ENCODE measurements around the gene SH3BGR.

SH3BGR gene

GRCh38 chr21:39447264-39447663 lies 4.5 kb upstream of the SH3BGR start:
- POLR2A ChIA-PET = no interaction called here

GRCh38 chr21:39452207-39452969 lies 618 bp downstream of the SH3BGR start:
- Histone ChIP-seq H3K27me3 (replicated peaks in 2 of 5; ENCODE audit: control insufficient read depth in 4 of 5, insufficient read depth in 5 of 5, low read length in 4 of 5) (no peaks in the 10 kb centered on the region), H3K9me3 (ENCODE audit: control extremely low read depth in 1 of 5, control insufficient read depth in 4 of 5, insufficient read depth in 2 of 5, low read depth in 1 of 5, low read length in 4 of 5) (no peaks in the 10 kb centered on the region), H3K4me1 (ENCODE audit: control extremely low read depth in 1 of 4, control insufficient read depth in 4 of 4, insufficient read depth in 4 of 4, low read length in 3 of 4) (no peaks in the 10 kb centered on the region), H3K4me3 (ENCODE audit: control insufficient read depth in 1 of 7, extremely low read depth in 1 of 7, insufficient read depth in 4 of 7, low read depth in 2 of 7, low read length in 6 of 7) (no peak overlapping the region), H3K36me3 (ENCODE audit: control insufficient read depth in 4 of 4, insufficient read depth in 4 of 4, low read length in 3 of 4) (no peaks in the 10 kb centered on the region), H3K27ac (ENCODE audit: insufficient read depth in 1 of 2, low read depth in 1 of 2, low read length in 2 of 2, poor library complexity in 1 of 2, severe bottlenecking in 2 of 2) (no peak overlapping the region)
- CTCF ChIA-PET = interaction anchor here (1.7 kb wide), 1 partner anchor 8 kb away, joined by 5 read pairs; no protein-coding TSS in a partner anchor
- no peak for DNase-seq
- POLR2A ChIA-PET = no interaction called here
- WGBS (ENCODE audit: insufficient coverage) = 96% methylated on average over 9 of the region's 10 CpGs

More at GRCh38 chr21:39447264-39447663, 4.5 kb upstream of the SH3BGR start:
- Histone ChIP-seq H3K4me1 (ENCODE audit: control extremely low read depth in 1 of 4, control insufficient read depth in 4 of 4, insufficient read depth in 4 of 4, low read length in 3 of 4) (peaks cover 0 to 18% (median 12%) of the 10 kb centered on the region in 4 experiments), H3K9me3 (ENCODE audit: control extremely low read depth in 1 of 5, control insufficient read depth in 4 of 5, insufficient read depth in 2 of 5, low read depth in 1 of 5, low read length in 4 of 5) (no peaks in the 10 kb centered on the region), H3K27ac (ENCODE audit: insufficient read depth in 1 of 2, low read depth in 1 of 2, low read length in 2 of 2, poor library complexity in 1 of 2, severe bottlenecking in 2 of 2) (no peak overlapping the region), H3K36me3 (ENCODE audit: control insufficient read depth in 4 of 4, insufficient read depth in 4 of 4, low read length in 3 of 4) (no peaks in the 10 kb centered on the region), H3K27me3 (replicated peaks in 2 of 5; ENCODE audit: control insufficient read depth in 4 of 5, insufficient read depth in 5 of 5, low read length in 4 of 5) (no peaks in the 10 kb centered on the region), H3K4me3 (ENCODE audit: control insufficient read depth in 1 of 7, extremely low read depth in 1 of 7, insufficient read depth in 4 of 7, low read depth in 2 of 7, low read length in 6 of 7) (no peak overlapping the region)
- DNase-seq = no peak
- CTCF ChIA-PET = no interaction called here
- 94% methylated on average over 5 of the region's 7 CpGs for WGBS (ENCODE audit: insufficient coverage)

DNA sequence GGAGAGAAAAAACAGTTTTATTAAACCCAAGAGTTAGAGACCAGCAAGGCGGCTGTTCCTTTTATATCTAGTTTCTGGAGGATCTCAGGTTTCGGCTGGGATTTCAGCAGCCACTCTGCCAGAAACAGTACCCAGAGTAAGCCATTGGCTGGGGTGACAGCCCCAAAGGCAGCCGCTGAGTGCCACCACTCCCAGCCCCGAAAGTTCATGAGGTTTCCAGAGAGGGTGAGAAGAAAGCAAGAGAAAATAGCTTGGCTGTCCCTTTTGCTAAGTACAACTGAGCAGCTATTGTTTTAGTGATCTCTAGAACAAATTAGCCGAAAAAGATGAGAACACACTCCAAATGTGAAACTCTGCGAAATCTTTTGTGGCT lies 1.2 kb downstream of the SH3BGR start:
- Histone ChIP-seq H3K36me3 (ENCODE audit: control insufficient read depth in 4 of 4, insufficient read depth in 4 of 4, low read length in 3 of 4) (no peaks in the 10 kb centered on the region), H3K4me3 (ENCODE audit: control insufficient read depth in 1 of 7, extremely low read depth in 1 of 7, insufficient read depth in 4 of 7, low read depth in 2 of 7, low read length in 6 of 7) (no peak overlapping the region), H3K27ac (ENCODE audit: insufficient read depth in 1 of 2, low read depth in 1 of 2, low read length in 2 of 2, poor library complexity in 1 of 2, severe bottlenecking in 2 of 2) (no peak overlapping the region), H3K4me1 (ENCODE audit: control extremely low read depth in 1 of 4, control insufficient read depth in 4 of 4, insufficient read depth in 4 of 4, low read length in 3 of 4) (no peaks in the 10 kb centered on the region), H3K9me3 (ENCODE audit: control extremely low read depth in 1 of 5, control insufficient read depth in 4 of 5, insufficient read depth in 2 of 5, low read depth in 1 of 5, low read length in 4 of 5) (no peaks in the 10 kb centered on the region), H3K27me3 (replicated peaks in 2 of 5; ENCODE audit: control insufficient read depth in 4 of 5, insufficient read depth in 5 of 5, low read length in 4 of 5) (no peaks in the 10 kb centered on the region)
- 98% methylated on average over 6 of the region's 6 CpGs for WGBS (ENCODE audit: insufficient coverage)
- ChIA-PET POLR2A (no interaction called here), CTCF (interaction anchor here (1.7 kb wide), 1 partner anchor 9 kb away, joined by 5 read pairs; no protein-coding TSS in a partner anchor)
- no peak for DNase-seq

DNA sequence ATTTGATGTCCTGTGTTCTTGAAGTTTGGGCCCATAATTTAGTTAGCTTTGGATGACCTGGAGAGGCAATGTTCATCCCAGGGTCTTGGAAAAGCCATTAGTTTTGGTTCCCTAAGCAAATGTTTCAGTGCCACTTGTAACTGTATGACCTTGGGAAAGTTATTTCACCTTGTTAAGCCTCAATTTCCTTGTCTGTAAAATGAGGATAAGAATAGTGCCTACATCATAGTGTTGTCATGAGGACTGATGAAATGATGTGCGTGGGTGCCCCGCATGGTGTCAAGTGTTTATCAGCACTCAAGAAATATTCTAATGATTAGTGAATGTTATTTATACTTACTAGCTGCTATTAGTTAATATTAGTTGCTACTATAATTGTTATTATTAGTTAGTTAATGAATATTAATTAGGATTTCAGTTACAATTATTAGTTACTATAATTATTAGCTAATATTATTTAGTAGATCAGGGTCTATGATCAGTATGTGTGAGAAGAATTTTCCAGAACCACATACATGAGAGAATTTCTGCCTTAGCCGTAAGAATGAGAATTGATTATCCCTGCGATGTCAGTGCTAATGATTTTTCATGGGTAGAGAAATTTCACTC lies 1.9 kb downstream of the SH3BGR start:
- H3K4me3 ChIP-seq (ENCODE audit: control insufficient read depth in 1 of 7, extremely low read depth in 1 of 7, insufficient read depth in 4 of 7, low read depth in 2 of 7, low read length in 6 of 7) = no peak overlapping the region
- WGBS (ENCODE audit: insufficient coverage) = 100% methylated on average over 2 of the region's 4 CpGs
- H3K4me1 ChIP-seq (ENCODE audit: control extremely low read depth in 1 of 4, control insufficient read depth in 4 of 4, insufficient read depth in 4 of 4, low read length in 3 of 4) = no peaks in the 10 kb centered on the region
- CTCF ChIA-PET = interaction anchor here (1.0 to 1.7 kb wide), 2 partner anchors 10 to 12 kb away, joined by 4 to 5 read pairs; no protein-coding TSS in a partner anchor
- no peaks in the 10 kb centered on the region for H3K9me3 ChIP-seq (ENCODE audit: control extremely low read depth in 1 of 5, control insufficient read depth in 4 of 5, insufficient read depth in 2 of 5, low read depth in 1 of 5, low read length in 4 of 5)
- H3K36me3 ChIP-seq (ENCODE audit: control insufficient read depth in 4 of 4, insufficient read depth in 4 of 4, low read length in 3 of 4) = no peaks in the 10 kb centered on the region
- POLR2A ChIA-PET = interaction anchor here (0.5 kb wide), 1 partner anchor 59 kb away, joined by 4 read pairs; no protein-coding TSS in a partner anchor
- H3K27ac ChIP-seq (ENCODE audit: insufficient read depth in 1 of 2, low read depth in 1 of 2, low read length in 2 of 2, poor library complexity in 1 of 2, severe bottlenecking in 2 of 2) = no peak overlapping the region
- no peaks in the 10 kb centered on the region for H3K27me3 ChIP-seq (replicated peaks in 2 of 5; ENCODE audit: control insufficient read depth in 4 of 5, insufficient read depth in 5 of 5, low read length in 4 of 5)
- DNase-seq = no peak

DNA sequence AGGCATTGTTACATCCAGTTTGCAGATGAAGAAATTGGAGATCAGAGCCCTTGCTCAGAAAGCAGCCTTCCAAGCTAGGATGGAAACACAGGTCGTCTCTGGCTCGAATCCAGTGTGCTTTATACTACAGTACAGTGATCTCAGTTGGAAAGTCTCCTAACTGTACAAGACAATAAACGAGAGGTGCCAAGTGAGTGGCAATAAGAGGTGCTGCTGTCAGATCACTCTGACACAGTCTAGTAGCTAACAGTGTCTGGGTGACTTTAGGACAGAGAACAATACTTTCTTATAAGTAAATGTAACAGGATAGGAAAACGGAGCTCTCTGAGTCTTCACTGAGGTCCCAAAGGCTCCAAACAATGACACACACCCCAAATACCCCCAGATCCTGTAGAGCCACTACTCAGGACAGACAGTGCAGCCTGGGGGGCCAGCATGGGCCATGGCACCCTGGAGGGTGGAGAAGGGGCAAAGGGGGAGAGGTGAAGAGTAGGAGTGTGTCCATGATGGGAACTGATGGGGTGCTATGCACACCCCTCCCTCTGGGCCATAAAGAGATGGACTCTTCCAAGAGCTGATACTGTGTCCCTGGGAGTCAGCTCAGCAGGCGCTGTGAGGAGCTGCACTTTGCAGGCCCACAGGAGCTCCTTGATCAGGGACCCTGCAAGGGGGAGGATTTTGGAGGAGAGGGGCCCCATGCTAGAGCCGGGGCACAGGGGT lies 3.3 kb downstream of the SH3BGR start:
- ChIA-PET CTCF (no interaction called here), POLR2A (no interaction called here)
- Histone ChIP-seq H3K36me3 (ENCODE audit: control insufficient read depth in 4 of 4, insufficient read depth in 4 of 4, low read length in 3 of 4) (no peaks in the 10 kb centered on the region), H3K27ac (ENCODE audit: insufficient read depth in 1 of 2, low read depth in 1 of 2, low read length in 2 of 2, poor library complexity in 1 of 2, severe bottlenecking in 2 of 2) (no peak overlapping the region), H3K4me1 (ENCODE audit: control extremely low read depth in 1 of 4, control insufficient read depth in 4 of 4, insufficient read depth in 4 of 4, low read length in 3 of 4) (no peaks in the 10 kb centered on the region), H3K9me3 (ENCODE audit: control extremely low read depth in 1 of 5, control insufficient read depth in 4 of 5, insufficient read depth in 2 of 5, low read depth in 1 of 5, low read length in 4 of 5) (no peaks in the 10 kb centered on the region), H3K4me3 (ENCODE audit: control insufficient read depth in 1 of 7, extremely low read depth in 1 of 7, insufficient read depth in 4 of 7, low read depth in 2 of 7, low read length in 6 of 7) (no peak overlapping the region), H3K27me3 (replicated peaks in 2 of 5; ENCODE audit: control insufficient read depth in 4 of 5, insufficient read depth in 5 of 5, low read length in 4 of 5) (no peaks in the 10 kb centered on the region)
- WGBS (ENCODE audit: insufficient coverage) = 86% methylated on average over 3 of the region's 6 CpGs
- no peak for DNase-seq

GRCh38 chr21:39456665-39457064 lies 4.9 kb downstream of the SH3BGR start:
- POLR2A ChIA-PET = no interaction called here
- CTCF ChIA-PET = interaction anchor here (0.6 kb wide), 1 partner anchor 169 kb away, joined by 6 read pairs; no protein-coding TSS in a partner anchor
- no peaks in the 10 kb centered on the region for H3K36me3 ChIP-seq (ENCODE audit: control insufficient read depth in 4 of 4, insufficient read depth in 4 of 4, low read length in 3 of 4)
- H3K9me3 ChIP-seq (ENCODE audit: control extremely low read depth in 1 of 5, control insufficient read depth in 4 of 5, insufficient read depth in 2 of 5, low read depth in 1 of 5, low read length in 4 of 5) = no peaks in the 10 kb centered on the region
- no peaks in the 10 kb centered on the region for H3K27me3 ChIP-seq (replicated peaks in 2 of 5; ENCODE audit: control insufficient read depth in 4 of 5, insufficient read depth in 5 of 5, low read length in 4 of 5)
- no peak for DNase-seq
- 100% methylated on average over 1 of the region's 3 CpGs for WGBS (ENCODE audit: insufficient coverage)
- no peaks in the 10 kb centered on the region for H3K4me1 ChIP-seq (ENCODE audit: control extremely low read depth in 1 of 4, control insufficient read depth in 4 of 4, insufficient read depth in 4 of 4, low read length in 3 of 4)
- no peak overlapping the region for H3K4me3 ChIP-seq (ENCODE audit: control insufficient read depth in 1 of 7, extremely low read depth in 1 of 7, insufficient read depth in 4 of 7, low read depth in 2 of 7, low read length in 6 of 7)
- no peak overlapping the region for H3K27ac ChIP-seq (ENCODE audit: insufficient read depth in 1 of 2, low read depth in 1 of 2, low read length in 2 of 2, poor library complexity in 1 of 2, severe bottlenecking in 2 of 2)

GRCh38 chr21:39461419-39461818 lies 9.6 kb downstream of the SH3BGR start:
- peaks cover 0 to 2% (median 0%) of the 10 kb centered on the region in 4 experiments for H3K36me3 ChIP-seq (ENCODE audit: control insufficient read depth in 4 of 4, insufficient read depth in 4 of 4, low read length in 3 of 4)
- CTCF ChIA-PET = no interaction called here
- DNase-seq = no peak
- H3K9me3 ChIP-seq (ENCODE audit: control extremely low read depth in 1 of 5, control insufficient read depth in 4 of 5, insufficient read depth in 2 of 5, low read depth in 1 of 5, low read length in 4 of 5) = peaks cover 0 to 2% (median 0%) of the 10 kb centered on the region in 5 experiments
- no peaks in the 10 kb centered on the region for H3K27me3 ChIP-seq (replicated peaks in 2 of 5; ENCODE audit: control insufficient read depth in 4 of 5, insufficient read depth in 5 of 5, low read length in 4 of 5)
- no peak overlapping the region for H3K27ac ChIP-seq (ENCODE audit: insufficient read depth in 1 of 2, low read depth in 1 of 2, low read length in 2 of 2, poor library complexity in 1 of 2, severe bottlenecking in 2 of 2)
- H3K4me1 ChIP-seq (ENCODE audit: control extremely low read depth in 1 of 4, control insufficient read depth in 4 of 4, insufficient read depth in 4 of 4, low read length in 3 of 4) = no peaks in the 10 kb centered on the region
- 53% methylated on average over 3 of the region's 3 CpGs for WGBS (ENCODE audit: insufficient coverage)
- H3K4me3 ChIP-seq (ENCODE audit: control insufficient read depth in 1 of 7, extremely low read depth in 1 of 7, insufficient read depth in 4 of 7, low read depth in 2 of 7, low read length in 6 of 7) = no peak overlapping the region
- POLR2A ChIA-PET = no interaction called here
